Pancreas (tissue), 10 donors: Measurements from ENCODE around the gene OVCA2. TPM values are rescaled to one million over a fixed set of nuclear protein-coding genes. Genes with fewer than 3 reads are reported as not detected.

Experiments used
- ATAC-seq, 4 donors: fragments of 200-7000 bp; cut with Tn5 transposase; one replicate each; pipeline versions ENCODE4 v1.8.0 to v1.9.1; 2020; ENCODE audit warnings: mild to moderate bottlenecking in 4 of 4, moderate library complexity in 4 of 4
- DNase-seq, 6 donors: peaks; one replicate each; pipeline ENCODE4 v3.0.0-alpha.2; 2020
- FAIRE-seq: peaks from 2 replicates; lab custom pipeline; 2012; peaks lifted over from hg19 to GRCh38; lab: Jason Lieb, UNC
- H3K27ac ChIP-seq, 4 donors: fragments of 200-600 bp; sonication (generic); 1 replicate in 3 of 4; 2 replicates in 1 of 4; pipeline versions ENCODE4 v1.5.0 to v1.8.0; 2020
- H3K27me3 ChIP-seq, 4 donors: fragments of 200-600 bp; one replicate each; pipeline ENCODE4 v1.8.0; 2021
- H3K36me3 ChIP-seq, 3 donors: fragments of 200-600 bp; sonication (generic) in 1 of 3; one replicate each; pipeline versions ENCODE4 v1.5.0 to v1.8.0; 2020 to 2021
- H3K4me1 ChIP-seq, 3 donors: fragments of 200-600 bp; one replicate each; pipeline ENCODE4 v1.8.0; 2021
- H3K4me3 ChIP-seq, 4 donors: fragments of 200-600 bp; sonication (generic) in 2 of 4; one replicate each; pipeline versions ENCODE4 v1.5.0 to v1.8.0; 2020 to 2021
- H3K9me3 ChIP-seq, 4 donors: fragments of 200-600 bp; one replicate each; pipeline ENCODE4 v1.8.0; 2021
- WGBS, 2 donors: extraction: QIAGEN DNeasy Blood & Tissue Kit; methylation state at CpG; one replicate each; pipeline ENCODE4 v1.1.7; 2013; 5-methylcytosine and 5-hydroxymethylcytosine counted together
- intact Hi-C, 3 donors: fragments of 100-400 bp; cut with DNase I; formaldehyde crosslinking; loops; one replicate each; pipeline versions ENCODE4 v1.11.1 to v1.14.2; 2022
- polyA plus RNA-seq, 2 donors: library from polyadenylated mRNA; stranded (reverse); fragments of 200-250 nt; gene quantifications; one replicate each; pipeline ENCODE4 v1.2.3, GENCODE V29; 2013
- total RNA-seq, 6 donors: library from RNA; stranded (reverse); fragmentation: NEBNext Ultra II Directional in 4 of 6; extraction: Animal tissue kit (Norgen Biotek cat#: 25700) in 4 of 6; gene quantifications; one replicate each; pipeline versions ENCODE4 v1.2.1 to v1.2.4, GENCODE V29; 2021 to 2023
- TF ChIP-seq, protein P1 (sequence below), 4 donors: fragments of 200-600 bp; sonication (generic) in 3 of 4; IDR thresholded peaks; one replicate each; pipeline versions ENCODE4 v1.5.0 to v1.8.0; 2021; ENCODE audit warnings: antibody characterized with exemption in 4 of 4
- donor health status: healthy with polysubstance abuse.
- donor health status: DM: no; HTN: no; CAD: no; lungs with moderate emphysema.
- donor health status: DM: no; HTN: no; CAD: no.
- donor health status: control.
- donor health status: control.
- donor health status: Bipolar disorder and iron deficiency.
- donor health status: DM: yes; HTN: yes; CAD: no.
- donor health status: DM: no; HTN: no; CAD: no.
- donor health status: DM: no; HTN: no; CAD: no.
- donor health status: DM: yes; HTN: yes; CAD: no.

The OVCA2 gene
- total and polyA plus RNA-seq, 8 donors, result 10.4 to 79.3 (median 18.6) TPM

DNA sequence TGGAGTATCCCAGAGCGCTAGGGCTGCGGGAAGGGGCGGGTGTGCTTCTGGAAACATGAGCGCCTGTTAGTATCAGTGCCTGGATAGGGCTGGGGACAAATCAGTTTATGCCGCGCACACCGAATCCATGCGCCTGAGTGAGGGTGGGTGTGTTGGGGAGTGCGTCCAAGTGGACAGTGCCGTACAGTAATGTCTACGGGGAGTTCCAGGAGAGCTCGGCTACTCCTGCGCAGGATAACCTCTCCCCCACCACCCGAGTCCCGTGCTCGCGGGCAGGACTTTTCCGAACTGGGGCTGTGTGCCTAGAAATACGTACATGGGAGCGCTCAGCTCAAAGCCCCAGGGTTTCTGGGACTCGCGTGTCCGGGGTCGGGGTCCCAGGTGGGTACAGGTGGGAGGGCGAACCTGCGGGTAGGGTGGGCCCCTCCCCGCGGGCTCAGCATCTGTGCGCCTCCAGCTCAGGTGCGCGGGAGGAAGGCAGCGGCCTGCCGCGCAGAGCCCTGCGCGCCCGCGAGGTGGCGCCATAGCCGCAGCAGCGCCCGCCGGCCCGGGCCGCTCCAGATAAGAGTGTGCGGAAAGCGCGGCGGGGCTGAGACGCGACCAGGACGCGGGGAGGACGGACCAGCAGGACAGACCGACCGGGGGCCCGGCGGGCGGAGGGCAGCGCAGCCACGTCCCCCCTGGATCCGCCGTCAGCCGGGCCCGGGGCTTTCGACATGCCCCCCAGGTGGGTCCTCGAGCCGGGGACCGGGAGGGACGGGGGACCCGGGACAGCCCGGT, 12.9 kb downstream of the OVCA2 start, which contains the start of gene HIC1:
Gene HIC1, plus strand, starts transcription at position 592 of the 780 bp plus-strand sequence. CDS start 1,588 bp downstream, outside the sequence.
- DNase-seq (peak; percentile 51 to 93 (median 78)), ATAC-seq (peak; percentile 66 to 75 (median 69)), FAIRE-seq (no peak)
- Histone ChIP-seq H3K27me3 (peaks cover 0 to 3% (median 0%) of the 10 kb centered on the region in 4 donors), H3K4me3 (peak within 1 kb of the TSS; percentile 23 to 59 (median 34)), H3K27ac (peak within 1 kb of the TSS in 2 of 4 donors; percentile 30 to 55), H3K9me3 (no peaks in the 10 kb centered on the region), H3K4me1 (peaks cover 0 to 8% (median 3%) of the 10 kb centered on the region in 3 donors), H3K36me3 (no peaks in the 10 kb centered on the region)
- intact Hi-C loops, result loop anchor here in 2 of 3 donors (2.0 to 5.0 kb wide), 2 partner anchors 190 to 193 kb away; no protein-coding TSS in a partner anchor
- WGBS, 2 donors, result 1 to 2% methylated on average over 37 to 72 of the region's 72 CpGs
- TF ChIP-seq, protein P1, sequence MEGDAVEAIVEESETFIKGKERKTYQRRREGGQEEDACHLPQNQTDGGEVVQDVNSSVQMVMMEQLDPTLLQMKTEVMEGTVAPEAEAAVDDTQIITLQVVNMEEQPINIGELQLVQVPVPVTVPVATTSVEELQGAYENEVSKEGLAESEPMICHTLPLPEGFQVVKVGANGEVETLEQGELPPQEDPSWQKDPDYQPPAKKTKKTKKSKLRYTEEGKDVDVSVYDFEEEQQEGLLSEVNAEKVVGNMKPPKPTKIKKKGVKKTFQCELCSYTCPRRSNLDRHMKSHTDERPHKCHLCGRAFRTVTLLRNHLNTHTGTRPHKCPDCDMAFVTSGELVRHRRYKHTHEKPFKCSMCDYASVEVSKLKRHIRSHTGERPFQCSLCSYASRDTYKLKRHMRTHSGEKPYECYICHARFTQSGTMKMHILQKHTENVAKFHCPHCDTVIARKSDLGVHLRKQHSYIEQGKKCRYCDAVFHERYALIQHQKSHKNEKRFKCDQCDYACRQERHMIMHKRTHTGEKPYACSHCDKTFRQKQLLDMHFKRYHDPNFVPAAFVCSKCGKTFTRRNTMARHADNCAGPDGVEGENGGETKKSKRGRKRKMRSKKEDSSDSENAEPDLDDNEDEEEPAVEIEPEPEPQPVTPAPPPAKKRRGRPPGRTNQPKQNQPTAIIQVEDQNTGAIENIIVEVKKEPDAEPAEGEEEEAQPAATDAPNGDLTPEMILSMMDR (IDR thresholded peaks at IDR 0.05), result peak; percentile 92 to 98 (median 96)

DNA sequence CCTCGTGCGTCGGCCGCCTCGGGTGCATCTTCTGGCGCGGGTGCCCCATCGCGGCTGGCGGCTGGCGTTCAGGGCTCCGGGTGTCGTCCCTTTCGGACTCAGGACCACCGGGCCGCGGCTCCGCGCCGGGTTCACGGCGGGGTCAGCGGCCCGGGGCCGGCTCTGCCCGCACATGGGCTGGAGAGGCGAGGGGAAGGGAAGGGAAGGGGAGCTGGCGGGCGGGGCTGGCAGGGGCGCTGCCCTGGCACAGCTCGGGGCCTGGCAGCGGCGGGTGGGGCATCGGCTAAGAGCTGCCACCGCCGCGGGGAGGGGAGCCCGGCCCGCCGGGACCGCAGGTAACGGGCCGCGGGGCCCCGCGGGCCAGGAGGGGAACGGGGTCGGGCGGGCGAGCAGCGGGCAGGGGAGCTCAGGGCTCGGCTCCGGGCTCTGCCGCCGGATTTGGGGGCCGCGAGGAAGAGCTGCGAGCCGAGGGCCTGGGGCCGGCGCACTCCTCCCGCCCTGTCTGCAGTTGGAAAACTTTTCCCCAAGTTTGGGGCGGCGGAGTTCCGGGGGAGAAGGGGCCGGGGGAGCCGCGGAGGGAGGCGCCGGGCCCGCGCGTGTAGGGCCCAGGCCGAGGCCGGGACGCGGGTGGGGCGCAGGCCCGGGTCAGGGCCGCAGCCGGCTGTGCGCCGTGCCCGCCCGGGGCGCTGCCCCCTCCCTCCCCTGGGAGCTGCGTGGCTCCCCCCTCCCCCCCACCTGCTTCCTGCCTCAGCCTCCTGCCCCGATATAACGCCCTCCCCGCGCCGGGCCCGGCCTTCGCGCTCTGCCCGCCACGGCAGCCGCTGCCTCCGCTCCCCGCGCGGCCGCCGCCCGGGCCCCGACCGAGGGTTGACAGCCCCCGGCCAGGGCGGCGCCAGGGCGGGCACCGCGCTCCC, 13.7 kb downstream of the OVCA2 start:
- Histone ChIP-seq H3K27me3 (peaks cover 0 to 3% (median 0%) of the 10 kb centered on the region in 4 donors), H3K4me1 (peaks cover 0 to 8% (median 3%) of the 10 kb centered on the region in 3 donors), H3K4me3 (peak overlapping the region; percentile 23 to 59 (median 34)), H3K9me3 (no peaks in the 10 kb centered on the region), H3K27ac (peak overlapping the region in 2 of 4 donors; percentile 30 to 55), H3K36me3 (no peaks in the 10 kb centered on the region)
- DNase-seq (peak in 2 of 6 donors; percentile 70 to 74), ATAC-seq (peak in 2 of 4 donors; percentile 0 to 2), FAIRE-seq (no peak)
- TF ChIP-seq, protein P1 (IDR thresholded peaks at IDR 0.05), result no peak
- intact Hi-C loops, result loop anchor here in 2 of 3 donors (2.0 to 5.0 kb wide), 2 partner anchors 189 to 192 kb away; no protein-coding TSS in a partner anchor
- 10 to 12% methylated on average over 71 to 113 of the region's 113 CpGs for WGBS, 2 donors

DNA sequence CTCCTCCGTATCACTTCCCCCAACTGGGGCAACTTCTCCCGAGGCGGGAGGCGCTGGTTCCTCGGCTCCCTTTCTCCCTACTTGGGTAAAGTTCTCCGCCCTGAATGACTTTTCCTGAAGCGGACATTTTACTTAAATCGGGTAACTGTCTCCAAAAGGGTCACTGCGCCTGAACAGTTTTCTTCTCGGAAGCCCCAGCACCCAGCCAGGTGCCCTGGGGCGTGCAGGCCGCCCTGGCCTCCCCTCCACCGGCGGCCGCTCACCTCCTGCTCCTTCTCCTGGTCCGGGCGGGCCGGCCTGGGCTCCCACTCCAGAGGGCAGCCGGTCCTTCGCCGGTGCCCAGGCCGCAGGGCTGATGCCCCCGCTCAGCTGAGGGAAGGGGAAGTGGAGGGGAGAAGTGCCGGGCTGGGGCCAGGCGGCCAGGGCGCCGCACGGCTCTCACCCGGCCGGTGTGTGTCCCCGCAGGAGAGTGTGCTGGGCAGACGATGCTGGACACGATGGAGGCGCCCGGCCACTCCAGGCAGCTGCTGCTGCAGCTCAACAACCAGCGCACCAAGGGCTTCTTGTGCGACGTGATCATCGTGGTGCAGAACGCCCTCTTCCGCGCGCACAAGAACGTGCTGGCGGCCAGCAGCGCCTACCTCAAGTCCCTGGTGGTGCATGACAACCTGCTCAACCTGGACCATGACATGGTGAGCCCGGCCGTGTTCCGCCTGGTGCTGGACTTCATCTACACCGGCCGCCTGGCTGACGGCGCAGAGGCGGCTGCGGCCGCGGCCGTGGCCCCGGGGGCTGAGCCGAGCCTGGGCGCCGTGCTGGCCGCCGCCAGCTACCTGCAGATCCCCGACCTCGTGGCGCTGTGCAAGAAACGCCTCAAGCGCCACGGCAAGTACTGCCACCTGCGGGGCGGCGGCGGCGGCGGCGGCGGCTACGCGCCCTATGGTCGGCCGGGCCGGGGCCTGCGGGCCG, 14.7 kb downstream of the OVCA2 start:
- DNase-seq, result peak in 3 of 6 donors; percentile 28 to 81 (median 75)
- Histone ChIP-seq H3K9me3 (no peaks in the 10 kb centered on the region), H3K4me1 (peaks cover 0 to 8% (median 3%) of the 10 kb centered on the region in 3 donors), H3K36me3 (peaks cover 0 to 7% (median 0%) of the 10 kb centered on the region in 3 donors), H3K4me3 (peak overlapping the region in 2 of 4 donors; percentile 40 to 59), H3K27ac (peak overlapping the region in 3 of 4 donors; percentile 18 to 38 (median 27)), H3K27me3 (peaks cover 0 to 3% (median 0%) of the 10 kb centered on the region in 4 donors)
- ATAC-seq, result peak in 1 of 4 donors; percentile 11
- WGBS, 2 donors, result 28 to 31% methylated on average over 79 to 85 of the region's 85 CpGs
- no peak for FAIRE-seq
- intact Hi-C loops, result loop anchor here in 1 of 3 donors (5.0 kb wide), 1 partner anchor 191 kb away; no protein-coding TSS in a partner anchor
- TF ChIP-seq, protein P1 (IDR thresholded peaks at IDR 0.05), result no peak
